ENCODE data around the gene PCGF2. TPM values are rescaled to one million over a fixed set of nuclear protein-coding genes. Genes with fewer than 3 reads are reported as not detected.
A peak's percentile ranks its signal among the peaks of the same experiment; 100 is the strongest.

Gene PCGF2
- total RNA-seq, 1 donor from 2014 or later = 70.1 TPM

GRCh38 chr17:38732376-38733281 is 15.5 kb downstream of the PCGF2 start:
- Mint-ChIP-seq H3K36me3 (ENCODE audit: unreplicated experiment) (no peaks in the 10 kb centered on the region), H3K4me3 (ENCODE audit: unreplicated experiment) (no peak overlapping the region), H3K27me3 (ENCODE audit: unreplicated experiment) (peaks cover 7% of the 10 kb centered on the region), H3K9me3 (ENCODE audit: unreplicated experiment) (peaks cover 14% of the 10 kb centered on the region), H3K4me1 (ENCODE audit: low read depth, unreplicated experiment) (no peaks in the 10 kb centered on the region), H3K27ac (ENCODE audit: unreplicated experiment) (no peak overlapping the region)
- TF ChIP-seq CTCF (IDR thresholded peaks at IDR 0.05; ENCODE audit: partially characterized antibody, unreplicated experiment) = no peak
- no peak for DNase-seq

DNA sequence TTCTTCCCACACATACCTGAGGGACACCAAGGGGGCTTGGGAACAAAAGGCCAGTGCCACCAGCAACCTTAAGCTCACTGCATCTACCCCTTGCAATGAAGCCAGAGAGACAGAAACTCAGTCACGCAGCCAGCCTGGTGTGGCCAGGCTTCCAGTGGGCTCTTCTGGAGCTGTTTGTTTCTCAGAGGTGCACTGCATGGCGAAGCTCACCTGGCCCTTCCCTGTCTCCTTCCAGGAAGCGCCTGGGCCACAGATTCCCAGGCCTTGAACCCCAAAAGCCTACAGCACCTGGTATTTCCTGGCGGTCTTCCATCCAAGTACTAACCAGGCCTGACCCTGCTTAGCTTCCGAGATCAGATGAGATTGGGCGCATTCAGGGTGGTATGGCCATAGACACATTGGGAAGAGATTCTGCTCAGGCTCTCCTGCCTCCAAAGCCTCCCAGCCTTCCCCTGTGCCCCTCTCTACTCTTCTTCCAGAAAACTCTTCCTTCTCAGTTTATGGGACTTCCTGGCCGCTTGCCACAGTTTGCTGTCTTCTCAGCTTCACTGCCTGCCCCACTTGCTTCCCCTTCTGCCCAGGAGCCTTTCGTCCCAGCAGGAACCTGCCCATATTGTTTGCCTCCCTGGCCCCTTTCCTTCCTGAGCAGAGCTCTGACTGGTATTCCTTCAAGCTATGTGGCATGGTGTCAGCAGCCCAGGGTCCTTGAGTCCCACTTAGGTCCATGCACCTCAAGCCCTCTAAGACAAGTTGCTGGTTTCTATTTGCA is 16.4 kb downstream of the PCGF2 start:
- Mint-ChIP-seq H3K4me3 (ENCODE audit: unreplicated experiment) (peak overlapping the region; percentile 55), H3K27me3 (ENCODE audit: unreplicated experiment) (peaks cover 7% of the 10 kb centered on the region), H3K9me3 (ENCODE audit: unreplicated experiment) (peaks cover 14% of the 10 kb centered on the region), H3K27ac (ENCODE audit: unreplicated experiment) (no peak overlapping the region), H3K36me3 (ENCODE audit: unreplicated experiment) (no peaks in the 10 kb centered on the region), H3K4me1 (ENCODE audit: low read depth, unreplicated experiment) (no peaks in the 10 kb centered on the region)
- DNase-seq = no peak
- no peak for TF ChIP-seq CTCF (IDR thresholded peaks at IDR 0.05; ENCODE audit: partially characterized antibody, unreplicated experiment)

- H3K4me3 Mint-ChIP-seq (ENCODE audit: unreplicated experiment) = peak overlapping the region; percentile 95
- TF ChIP-seq CTCF (IDR thresholded peaks at IDR 0.05; ENCODE audit: partially characterized antibody, unreplicated experiment) = no peak
- peak overlapping the region; percentile 69 for H3K27ac Mint-ChIP-seq (ENCODE audit: unreplicated experiment)
- H3K27me3 Mint-ChIP-seq (ENCODE audit: unreplicated experiment) = peaks cover 7% of the 10 kb centered on the region
- H3K9me3 Mint-ChIP-seq (ENCODE audit: unreplicated experiment) = peaks cover 14% of the 10 kb centered on the region
- DNase-seq = peak; percentile 33
- no peaks in the 10 kb centered on the region for H3K36me3 Mint-ChIP-seq (ENCODE audit: unreplicated experiment)
- peaks cover 3% of the 10 kb centered on the region for H3K4me1 Mint-ChIP-seq (ENCODE audit: low read depth, unreplicated experiment)
Observed at GRCh38 chr17:38730526-38731379, 17.4 kb downstream of the PCGF2 start.

DNA sequence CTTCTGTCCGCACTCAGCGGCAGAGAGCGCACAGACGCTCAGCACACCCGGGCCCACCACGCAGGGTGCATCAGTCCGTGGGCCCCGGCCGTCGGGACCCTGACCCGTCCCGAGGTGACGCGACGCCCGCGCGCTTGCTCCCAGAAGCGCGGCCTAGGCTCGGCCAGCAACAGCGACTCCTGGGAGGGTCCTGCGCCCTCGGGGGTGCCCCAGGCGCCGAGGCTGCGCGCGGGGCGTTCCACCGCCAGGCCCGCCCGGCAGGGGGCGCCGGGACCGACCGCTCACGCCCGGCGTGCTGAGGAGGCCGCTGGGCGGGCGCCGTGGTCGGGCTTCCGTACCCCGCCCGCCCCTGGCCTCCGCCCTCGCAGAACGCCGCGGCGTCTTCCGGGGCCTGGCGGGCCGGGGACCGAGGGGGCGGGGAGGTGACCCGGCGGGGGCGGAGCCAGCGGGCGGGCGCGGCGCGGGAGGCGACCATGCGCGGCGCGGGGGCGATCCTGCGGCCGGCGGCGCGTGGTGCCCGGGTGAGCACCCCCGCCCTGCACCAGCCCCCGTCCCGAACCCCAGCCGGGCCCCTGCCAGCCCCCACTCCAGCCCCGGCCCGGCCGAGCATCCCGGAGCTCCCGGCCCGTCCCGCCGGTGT is 18.1 kb downstream of the PCGF2 start, which contains the start of gene CISD3:
Gene CISD3, plus strand, starts transcription at position 456 of the 640 bp plus-strand sequence. Its CDS starts 18 bp downstream, at position 474.
- H3K27me3 Mint-ChIP-seq (ENCODE audit: unreplicated experiment) = peaks cover 7% of the 10 kb centered on the region
- H3K36me3 Mint-ChIP-seq (ENCODE audit: unreplicated experiment) = no peaks in the 10 kb centered on the region
- H3K4me1 Mint-ChIP-seq (ENCODE audit: low read depth, unreplicated experiment) = peaks cover 5% of the 10 kb centered on the region
- DNase-seq = peak; percentile 82
- H3K9me3 Mint-ChIP-seq (ENCODE audit: unreplicated experiment) = peaks cover 14% of the 10 kb centered on the region
- peak; percentile 82 for TF ChIP-seq CTCF (IDR thresholded peaks at IDR 0.05; ENCODE audit: partially characterized antibody, unreplicated experiment)
- H3K27ac Mint-ChIP-seq (ENCODE audit: unreplicated experiment) = peak within 1 kb of the TSS; percentile 69
- peak within 1 kb of the TSS; percentile 95 for H3K4me3 Mint-ChIP-seq (ENCODE audit: unreplicated experiment)
